KOPT-K1 (cell line): Measurements from ENCODE around the gene USP37.

ENCODE experiments used
- H3K27ac ChIP-seq: fragments of 200-600 bp; sonication (generic); 2 replicates; pipeline ENCODE4 v1.5.1; 2016; ENCODE audit warnings: antibody characterized with exemption, mild to moderate bottlenecking, low read depth, low read length; ENCODE audit not compliant: poor library complexity, severe bottlenecking
- H3K36me3 ChIP-seq: fragments of 200-600 bp; sonication (generic); 2 replicates; pipeline ENCODE4 v1.5.1; 2017; ENCODE audit warnings: antibody characterized with exemption, mild to moderate bottlenecking, low read length, moderate library complexity; ENCODE audit not compliant: insufficient read depth
- H3K9me3 ChIP-seq: fragments of 200-600 bp; sonication (generic); 2 replicates; pipeline ENCODE4 v1.5.1; 2017; ENCODE audit warnings: antibody characterized with exemption, low read length, mild to moderate bottlenecking; ENCODE audit not compliant: insufficient read depth, poor library complexity, severe bottlenecking

The USP37 gene

DNA sequence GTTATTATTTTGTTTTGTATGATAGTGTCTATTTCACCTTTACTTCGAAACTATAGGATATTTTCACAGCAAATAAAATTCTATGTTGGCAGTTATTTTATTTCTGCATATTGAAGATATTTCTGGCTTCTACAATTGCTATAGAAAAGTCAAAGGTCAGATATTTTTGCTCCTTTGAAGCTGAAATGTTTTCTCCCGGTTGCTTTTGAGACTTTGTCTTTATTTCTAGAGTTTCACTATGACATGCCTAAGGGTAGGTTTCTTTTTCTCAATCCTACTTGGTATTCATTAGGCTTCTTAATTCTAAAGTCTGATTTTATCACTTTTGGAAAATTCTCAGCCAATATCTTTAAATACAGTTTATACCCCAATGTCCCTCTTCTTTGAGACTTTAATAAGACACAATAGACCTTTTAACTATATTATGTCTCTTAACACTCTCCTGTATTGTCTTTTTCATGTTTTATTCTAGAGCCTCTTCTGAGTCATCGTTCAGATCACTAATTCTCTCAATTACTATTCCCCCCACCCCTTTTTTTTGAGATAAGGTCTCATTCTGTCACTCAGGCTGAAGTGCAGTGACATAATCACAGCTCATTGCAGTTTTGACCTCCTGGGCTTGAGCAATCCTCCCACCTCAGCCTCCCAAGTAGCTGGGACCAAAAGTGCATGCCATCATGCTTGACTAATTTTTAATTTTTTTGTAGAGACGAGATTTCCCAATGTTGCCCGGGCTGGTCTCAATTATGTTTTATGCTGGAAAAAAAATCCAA, 50.5 kb downstream of the USP37 start:
- H3K36me3 ChIP-seq, result peaks cover 71% of the 10 kb centered on the region
- no peak overlapping the region for H3K27ac ChIP-seq
- H3K9me3 ChIP-seq, result no peaks in the 10 kb centered on the region

DNA sequence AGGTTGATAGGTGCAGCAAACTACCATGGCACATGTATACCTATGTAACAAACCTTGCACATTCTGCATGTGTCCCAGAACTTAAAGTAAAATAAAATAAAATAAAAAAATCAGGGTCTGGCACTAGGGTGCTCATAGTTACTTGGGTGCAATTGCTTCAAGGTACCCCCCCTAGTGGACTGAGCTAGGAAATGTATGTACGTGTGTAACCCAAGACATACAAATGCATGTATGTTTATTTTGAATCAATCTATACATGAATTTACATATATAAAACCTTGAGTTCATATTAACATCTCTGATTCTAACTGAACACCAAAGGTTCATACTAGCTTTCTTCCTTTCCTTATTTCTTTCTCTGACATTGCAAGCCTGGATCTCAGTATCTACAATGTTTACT, 51.5 kb downstream of the USP37 start:
- Histone ChIP-seq H3K36me3 (peaks cover 71% of the 10 kb centered on the region), H3K9me3 (no peaks in the 10 kb centered on the region), H3K27ac (no peak overlapping the region)

DNA sequence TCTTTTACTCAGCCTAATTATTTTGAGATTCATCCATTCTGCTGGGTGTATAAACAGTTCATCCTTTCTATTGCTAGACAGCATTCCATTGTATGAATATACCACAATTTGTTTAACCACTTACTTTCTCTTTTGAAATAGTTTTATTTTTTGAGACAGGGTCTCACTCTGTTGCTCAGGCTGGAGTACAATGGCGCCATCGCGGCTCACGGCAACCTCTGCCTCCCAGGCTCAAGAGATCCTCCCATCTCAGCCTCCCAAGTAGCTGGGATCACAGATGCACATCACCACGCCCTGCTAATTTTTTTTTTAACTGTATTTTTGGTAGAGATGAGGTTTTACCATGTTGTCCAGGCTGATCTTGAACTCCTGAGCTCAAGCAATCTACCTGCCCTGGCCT, 54.5 kb downstream of the USP37 start:
- Histone ChIP-seq H3K27ac (no peak overlapping the region), H3K36me3 (peaks cover 66% of the 10 kb centered on the region), H3K9me3 (no peaks in the 10 kb centered on the region)

DNA sequence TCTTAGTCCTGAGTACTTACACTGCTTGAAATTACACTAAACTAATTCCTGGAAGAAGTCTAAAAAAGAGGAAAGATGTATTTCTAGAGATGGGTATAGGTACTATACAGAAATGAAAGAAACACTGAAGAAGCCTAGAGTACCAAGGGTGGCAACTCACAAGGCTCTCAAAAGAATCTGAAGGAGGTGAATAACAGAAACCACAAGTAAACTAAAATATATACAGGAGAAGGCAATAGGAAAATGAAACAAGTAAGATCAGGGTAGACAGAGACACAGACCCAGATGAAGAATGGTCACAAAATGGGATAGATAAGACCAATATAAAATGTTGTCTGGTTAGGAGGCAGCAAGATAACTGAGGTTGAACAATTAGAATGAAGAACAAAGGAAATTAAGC, 59.9 kb downstream of the USP37 start:
- Histone ChIP-seq H3K27ac (no peak overlapping the region), H3K36me3 (peaks cover 92% of the 10 kb centered on the region)

DNA sequence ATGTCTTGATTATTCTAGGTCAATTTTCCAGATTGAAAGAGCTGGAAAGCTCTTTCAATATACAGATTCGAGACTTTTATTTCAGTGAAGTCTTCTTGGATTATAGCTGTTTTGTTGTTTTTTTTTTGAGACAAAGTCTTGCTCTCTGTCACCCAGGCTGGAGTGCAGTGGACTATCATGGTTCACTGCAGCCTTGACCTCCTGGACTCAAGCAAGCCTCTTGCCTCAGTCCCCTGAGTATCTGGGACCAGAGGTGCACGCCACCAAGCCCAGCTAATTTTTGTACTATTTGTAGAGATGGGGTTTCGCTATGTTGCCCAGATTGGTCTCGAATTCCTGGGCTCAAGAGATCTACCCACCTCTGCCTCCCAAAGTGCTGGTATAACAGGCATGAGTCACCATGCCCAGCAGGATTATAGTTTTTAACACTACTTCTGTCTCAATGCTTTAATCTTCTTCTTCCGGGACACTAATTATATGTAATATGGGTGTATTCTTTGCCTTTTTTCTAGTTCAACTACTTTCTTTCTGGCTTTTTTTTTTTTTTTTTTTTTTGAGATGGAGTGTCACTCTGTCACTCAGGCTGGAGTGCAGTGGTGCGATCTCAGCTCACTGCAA, 62.3 kb downstream of the USP37 start:
- Histone ChIP-seq H3K27ac (no peak overlapping the region), H3K36me3 (peaks cover 94% of the 10 kb centered on the region), H3K9me3 (no peaks in the 10 kb centered on the region)

More for the DNA sequence above, 59.9 kb downstream of the USP37 start:
- no peaks in the 10 kb centered on the region for H3K9me3 ChIP-seq

DNA sequence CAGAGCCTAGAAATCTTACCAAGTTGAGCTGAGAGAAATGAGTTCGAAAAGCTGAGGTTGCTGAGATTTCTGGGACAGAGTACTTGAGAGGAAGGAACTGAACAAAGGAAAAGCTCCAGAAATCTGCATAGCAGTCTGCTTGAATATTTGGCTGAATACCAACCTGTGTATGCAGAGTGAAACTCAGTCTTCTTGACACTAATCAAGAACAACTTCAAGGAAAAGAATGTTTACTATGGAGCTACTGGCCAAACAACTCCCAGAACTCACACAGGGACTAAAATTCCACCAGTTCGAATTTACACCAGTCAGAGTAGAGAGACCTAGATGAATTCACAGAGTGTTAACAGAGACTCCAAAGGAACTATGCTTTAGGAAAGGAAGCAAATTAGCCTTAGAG, 66.5 kb downstream of the USP37 start:
- H3K36me3 ChIP-seq, result peaks cover 90% of the 10 kb centered on the region
- H3K27ac ChIP-seq, result no peak overlapping the region
- no peaks in the 10 kb centered on the region for H3K9me3 ChIP-seq

DNA sequence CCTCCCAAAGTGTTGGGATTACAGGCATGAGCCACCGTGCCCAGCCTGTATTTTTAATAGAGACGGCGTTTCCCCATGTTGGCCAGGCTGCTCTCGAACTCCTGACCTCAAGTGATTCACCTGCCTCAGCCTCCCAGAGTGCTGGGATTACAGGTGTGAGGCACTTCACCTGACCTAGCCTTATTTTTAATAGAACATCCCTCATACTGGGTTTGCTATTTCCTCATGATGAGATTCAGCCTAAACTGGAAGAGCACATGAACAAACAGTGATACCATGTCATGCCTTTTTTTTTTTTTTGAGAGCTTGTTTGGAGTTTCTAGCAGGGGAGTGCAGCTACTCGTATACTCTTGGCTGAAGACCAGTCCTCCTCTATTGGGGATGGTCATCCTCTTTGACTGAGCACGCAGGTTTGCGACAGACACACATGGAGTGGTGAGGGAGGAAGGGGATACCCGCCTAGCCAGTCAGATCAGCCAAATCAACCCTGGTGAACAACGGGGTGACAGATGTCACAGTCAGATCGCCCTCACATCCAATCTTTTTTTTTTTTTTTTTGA, 67.6 kb downstream of the USP37 start:
- H3K36me3 ChIP-seq, result peaks cover 89% of the 10 kb centered on the region
- no peaks in the 10 kb centered on the region for H3K9me3 ChIP-seq
- H3K27ac ChIP-seq, result no peak overlapping the region

DNA sequence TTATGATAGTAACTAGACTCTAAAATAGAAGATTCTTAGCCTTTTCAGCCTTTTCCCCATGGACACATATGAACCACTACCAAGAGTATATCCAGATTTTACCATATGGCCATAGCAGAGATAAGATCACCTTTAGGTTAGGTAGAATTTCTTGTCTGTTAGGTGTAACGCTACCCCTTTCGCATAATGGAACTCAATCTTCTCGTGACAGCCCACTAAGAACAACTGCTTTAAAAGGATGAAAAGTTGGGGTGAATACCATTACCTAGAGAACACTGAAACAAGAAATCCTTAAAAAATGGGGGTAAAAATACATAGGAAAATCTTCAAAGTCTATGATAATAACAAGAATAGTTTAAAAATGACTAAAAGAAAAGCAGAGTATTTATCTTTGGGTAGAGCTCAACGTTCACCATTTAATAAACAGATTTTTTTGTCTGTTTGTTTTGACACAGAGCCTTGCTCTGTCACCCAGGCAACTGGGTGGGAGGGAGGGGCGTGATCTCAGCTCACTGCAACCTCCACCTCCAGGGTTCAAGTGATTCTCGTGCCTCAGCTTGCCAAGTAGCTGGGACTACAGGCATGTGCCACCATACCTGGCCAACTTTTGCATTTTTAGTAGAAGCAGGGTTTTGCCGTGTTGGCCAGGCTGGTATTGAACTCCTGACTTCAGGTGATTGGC, 82.0 kb downstream of the USP37 start:
- no peaks in the 10 kb centered on the region for H3K9me3 ChIP-seq
- H3K27ac ChIP-seq, result no peak overlapping the region
- peaks cover 96% of the 10 kb centered on the region for H3K36me3 ChIP-seq

DNA sequence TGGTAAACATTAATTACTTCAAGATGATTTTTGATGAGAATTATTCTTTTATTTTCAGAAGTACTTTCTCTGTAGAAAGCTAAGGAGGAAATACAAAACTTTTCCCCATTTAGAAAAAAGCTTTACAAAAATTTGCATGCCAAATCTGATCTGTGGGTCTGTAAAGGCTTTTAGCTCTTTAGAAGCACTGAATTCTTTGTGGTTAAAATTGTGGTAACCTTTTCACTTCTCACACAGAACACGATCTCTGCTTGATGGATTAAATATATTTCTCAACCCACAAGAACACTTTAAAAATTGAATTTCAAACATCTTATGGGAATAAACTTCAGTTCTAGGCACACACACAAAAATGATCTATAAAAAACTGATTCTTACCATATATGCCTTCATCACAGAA, 85.5 kb downstream of the USP37 start:
- Histone ChIP-seq H3K9me3 (no peaks in the 10 kb centered on the region), H3K27ac (no peak overlapping the region), H3K36me3 (peaks cover 97% of the 10 kb centered on the region)

DNA sequence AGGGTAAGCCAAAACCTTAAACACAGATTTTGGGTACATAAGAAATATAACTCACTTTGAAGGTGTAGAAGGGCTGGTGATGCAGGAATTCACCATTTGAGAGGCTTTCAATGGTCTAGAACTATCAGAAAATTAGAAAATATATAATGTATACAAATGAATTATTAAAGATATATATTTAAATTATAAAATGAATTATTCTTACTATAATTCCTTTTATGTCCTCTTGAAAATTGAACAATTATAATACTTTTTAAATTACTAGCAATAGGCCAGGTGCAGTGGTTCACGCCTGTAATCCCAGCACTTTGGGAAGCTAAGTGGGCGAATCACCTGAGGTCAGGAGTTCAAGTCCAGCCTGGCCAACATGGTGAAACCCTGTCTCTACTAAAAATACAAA, 88.6 kb downstream of the USP37 start:
- Histone ChIP-seq H3K27ac (no peak overlapping the region), H3K36me3 (peaks cover 97% of the 10 kb centered on the region), H3K9me3 (no peaks in the 10 kb centered on the region)

DNA sequence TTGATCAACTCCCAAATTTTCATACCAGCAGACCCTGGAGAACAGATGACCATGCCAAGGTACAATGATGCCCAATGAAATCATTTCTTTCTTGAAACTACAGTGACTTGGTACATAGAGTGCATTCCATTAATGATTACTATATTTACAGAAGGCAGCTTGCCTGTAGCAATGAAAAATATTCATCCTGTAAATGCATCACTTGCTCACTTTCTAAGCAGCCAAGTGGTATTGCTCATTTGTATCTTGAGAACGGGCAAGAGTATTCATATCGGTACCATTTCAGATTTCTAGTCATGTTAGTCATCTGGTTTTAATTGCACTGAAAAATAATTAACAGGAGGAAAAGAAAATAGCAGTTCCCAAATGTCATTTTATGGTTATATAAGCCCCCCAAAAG, 89.6 kb downstream of the USP37 start:
- H3K27ac ChIP-seq, result no peak overlapping the region
- H3K36me3 ChIP-seq, result peaks cover 97% of the 10 kb centered on the region
- H3K9me3 ChIP-seq, result no peaks in the 10 kb centered on the region

DNA sequence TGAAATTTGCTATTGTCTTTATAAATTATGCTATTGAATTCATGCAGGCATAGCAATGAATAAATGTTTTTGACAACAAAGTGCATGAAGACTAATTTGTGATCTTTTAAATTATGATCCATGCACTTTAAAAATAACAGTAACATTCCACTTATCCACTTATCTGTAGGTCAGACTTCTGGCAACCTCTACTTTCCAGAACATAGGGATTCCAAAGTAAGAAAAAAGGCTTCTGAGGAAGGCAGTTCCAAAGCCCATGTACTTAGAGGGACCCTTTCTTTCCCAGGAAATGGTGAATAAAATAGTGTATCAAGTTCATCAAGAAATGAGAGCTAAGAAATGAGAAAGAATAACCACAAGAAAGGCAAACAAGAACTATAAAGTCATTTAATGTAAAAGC, 90.9 kb downstream of the USP37 start:
- Histone ChIP-seq H3K9me3 (no peaks in the 10 kb centered on the region), H3K36me3 (peaks cover 97% of the 10 kb centered on the region), H3K27ac (no peak overlapping the region)

DNA sequence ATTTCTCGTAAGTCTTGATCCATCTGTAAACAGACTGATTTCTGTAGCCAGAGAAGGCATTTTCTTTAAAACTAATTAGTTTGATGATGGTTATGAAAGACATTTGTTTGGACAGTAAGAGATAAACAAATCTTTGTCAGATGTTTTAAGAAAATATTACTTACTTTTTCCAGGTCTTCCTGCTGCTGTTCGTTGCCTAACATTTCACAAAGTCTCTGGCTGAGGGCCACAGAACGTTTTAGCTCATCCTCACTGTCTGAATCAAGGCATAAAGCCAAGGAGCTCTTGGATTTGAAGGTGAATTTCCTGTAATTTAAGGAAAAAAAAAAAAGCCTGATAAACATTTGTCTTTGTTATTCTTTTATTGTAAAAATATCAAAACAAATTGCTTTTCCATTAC, 91.5 kb downstream of the USP37 start:
- no peak overlapping the region for H3K27ac ChIP-seq
- H3K9me3 ChIP-seq, result no peaks in the 10 kb centered on the region
- peaks cover 97% of the 10 kb centered on the region for H3K36me3 ChIP-seq

DNA sequence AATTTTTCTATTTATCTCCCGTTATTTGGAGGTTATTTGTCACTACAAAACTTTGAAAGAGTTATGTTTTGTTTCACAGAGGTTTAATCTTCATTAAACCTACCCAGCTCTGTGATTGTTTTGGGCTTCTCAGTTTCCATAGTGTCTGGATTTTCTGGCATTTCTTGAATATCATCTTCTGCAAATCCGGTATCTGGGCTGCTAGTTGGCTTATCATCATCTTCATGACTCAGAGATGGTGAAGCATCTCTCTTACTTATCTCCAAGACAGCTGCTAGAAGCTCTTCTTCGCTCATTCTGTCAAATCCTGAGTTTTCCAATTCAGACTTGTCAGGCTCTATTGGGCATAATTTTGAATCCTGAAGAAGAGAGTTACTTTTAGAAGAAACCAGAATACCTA, 93.6 kb downstream of the USP37 start:
- Histone ChIP-seq H3K36me3 (peaks cover 96% of the 10 kb centered on the region), H3K9me3 (no peaks in the 10 kb centered on the region), H3K27ac (no peak overlapping the region)

DNA sequence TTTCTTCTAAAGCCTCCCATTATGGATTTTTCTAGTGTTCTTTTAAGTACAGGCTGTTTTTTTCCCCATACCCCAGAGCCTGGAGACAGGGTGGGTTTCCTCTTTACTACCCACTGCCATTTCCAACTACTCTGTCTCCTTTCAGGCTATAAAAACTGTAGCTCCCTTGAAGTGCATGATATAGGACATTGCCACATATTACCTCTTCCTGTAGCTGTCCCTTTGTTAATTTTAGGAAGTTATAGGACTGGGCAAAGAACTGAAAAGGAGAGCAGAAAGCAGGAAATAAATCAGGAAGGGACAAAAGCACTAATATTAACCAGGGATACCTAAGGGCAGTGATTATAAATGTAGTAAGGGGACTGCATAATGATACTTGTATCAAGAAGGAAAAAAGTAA, 95.2 kb downstream of the USP37 start:
- H3K9me3 ChIP-seq, result no peaks in the 10 kb centered on the region
- H3K36me3 ChIP-seq, result peaks cover 95% of the 10 kb centered on the region
- no peak overlapping the region for H3K27ac ChIP-seq
